GM21619 (cell line): Measurements from ENCODE around the gene VEGFA.

Source experiments
- ATAC-seq: cut with Tn5 transposase; IDR thresholded peaks from one replicate; pipeline ENCODE4 v1.9.1; 2021; ENCODE audit not compliant: unreplicated experiment

Gene VEGFA

GRCh38 chr6:43738877-43739641 is 31.0 kb upstream of the VEGFA start:
- ATAC-seq = no peak

- no peak for ATAC-seq
Observed at GRCh38 chr6:43739642-43740091, 30.3 kb upstream of the VEGFA start.

- no peak for ATAC-seq
Observed at GRCh38 chr6:43740321-43740960, 29.6 kb upstream of the VEGFA start.

GRCh38 chr6:43740961-43741764 is 28.8 kb upstream of the VEGFA start:
- ATAC-seq = no peak

GRCh38 chr6:43741829-43742228 is 28.2 kb upstream of the VEGFA start:
- no peak for ATAC-seq

GRCh38 chr6:43742285-43742684 is 27.7 kb upstream of the VEGFA start:
- ATAC-seq = no peak

- ATAC-seq = no peak
Observed at GRCh38 chr6:43742931-43743632, 26.9 kb upstream of the VEGFA start.

GRCh38 chr6:43743682-43744381 is 26.2 kb upstream of the VEGFA start:
- no peak for ATAC-seq

- no peak for ATAC-seq
Observed at GRCh38 chr6:43744491-43744890, 25.5 kb upstream of the VEGFA start.

GRCh38 chr6:43744931-43745727 is 24.9 kb upstream of the VEGFA start:
- ATAC-seq = no peak

GRCh38 chr6:43746071-43746470 is 23.9 kb upstream of the VEGFA start:
- no peak for ATAC-seq

- ATAC-seq = no peak
Observed at GRCh38 chr6:43746613-43747102, 23.4 kb upstream of the VEGFA start.

GRCh38 chr6:43747784-43748183 is 22.2 kb upstream of the VEGFA start:
- ATAC-seq = no peak

- ATAC-seq = no peak
Observed at GRCh38 chr6:43748765-43749164, 21.2 kb upstream of the VEGFA start.

- ATAC-seq = no peak
Observed at GRCh38 chr6:43749461-43749860, 20.6 kb upstream of the VEGFA start.

- no peak for ATAC-seq
Observed at GRCh38 chr6:43750622-43751021, 19.4 kb upstream of the VEGFA start.

- ATAC-seq = no peak
Observed at GRCh38 chr6:43753570-43754183, 16.3 kb upstream of the VEGFA start.

- ATAC-seq = no peak
Observed at GRCh38 chr6:43757966-43758616, 11.9 kb upstream of the VEGFA start.

GRCh38 chr6:43758617-43759050 is 11.4 kb upstream of the VEGFA start:
- ATAC-seq = no peak
